HG02759 (cell line): ENCODE data around the gene NR5A2.
"Not testable (repeated sequence)": the region's sequence is repeated elsewhere in the genome, so short reads cannot be mapped to it uniquely, and the experiment has no call there.

ENCODE experiments used
- ATAC-seq: cut with Tn5 transposase; IDR thresholded peaks from one replicate; pipeline ENCODE4 v1.9.1; 2021; ENCODE audit warnings: mild to moderate bottlenecking, moderate library complexity; ENCODE audit not compliant: unreplicated experiment

Gene NR5A2

DNA sequence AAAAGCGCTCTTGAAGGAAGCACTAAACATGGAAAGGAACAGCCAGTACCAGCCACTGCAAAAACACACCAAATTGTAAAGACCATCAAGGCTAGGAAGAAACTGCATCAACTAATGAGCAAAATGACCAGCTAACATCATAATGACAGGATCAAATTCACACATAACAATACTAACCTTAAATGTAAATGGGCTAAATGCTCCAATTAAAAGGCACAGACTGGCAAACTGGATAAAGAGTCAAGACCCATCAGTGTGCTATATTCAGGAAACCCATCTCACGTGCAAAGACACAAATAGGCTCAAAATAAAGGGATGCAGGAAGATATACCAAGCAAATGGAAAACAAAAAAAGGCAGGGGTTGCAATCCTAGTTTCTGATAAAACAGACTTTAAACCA lies 159.8 kb downstream of the NR5A2 start:
- not testable (repeated sequence) for ATAC-seq

DNA sequence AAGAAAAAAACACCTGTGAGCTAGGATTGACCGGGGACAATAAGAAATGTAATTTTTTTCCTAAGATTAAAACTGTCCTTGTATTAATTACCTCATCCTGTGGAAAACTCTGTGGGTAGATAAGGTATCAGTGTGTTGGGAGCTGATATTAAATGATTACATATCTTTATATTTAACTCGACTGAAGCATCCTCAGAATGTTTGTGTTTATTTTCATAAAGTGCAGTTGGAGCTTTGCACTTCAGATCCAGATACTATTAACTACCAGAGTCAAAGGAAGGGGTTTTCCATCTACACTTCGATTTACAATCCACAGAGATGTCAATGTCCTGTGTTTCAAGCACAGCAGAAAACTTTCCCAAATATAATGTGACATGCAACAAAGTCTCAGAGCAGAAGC lies 164.5 kb downstream of the NR5A2 start:
- no peak for ATAC-seq

DNA sequence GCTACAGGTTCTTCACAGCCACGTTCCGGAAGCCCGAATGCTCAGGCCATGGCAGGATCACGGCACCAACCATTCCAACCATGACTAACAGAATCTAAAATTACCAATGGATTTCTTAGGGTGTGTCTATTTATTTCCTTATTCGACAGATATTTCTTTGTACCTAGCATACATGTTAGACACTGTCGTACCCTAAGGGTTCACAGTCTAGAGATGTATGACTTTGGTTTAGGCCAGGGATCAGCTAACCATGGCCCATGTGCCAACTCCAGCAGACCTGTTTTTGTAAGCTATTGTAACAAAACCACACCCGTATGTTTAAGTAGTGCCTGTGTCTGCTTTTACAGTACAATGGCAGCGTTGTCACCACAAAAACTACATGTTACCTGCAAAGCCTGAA lies 167.0 kb downstream of the NR5A2 start:
- no peak for ATAC-seq

DNA sequence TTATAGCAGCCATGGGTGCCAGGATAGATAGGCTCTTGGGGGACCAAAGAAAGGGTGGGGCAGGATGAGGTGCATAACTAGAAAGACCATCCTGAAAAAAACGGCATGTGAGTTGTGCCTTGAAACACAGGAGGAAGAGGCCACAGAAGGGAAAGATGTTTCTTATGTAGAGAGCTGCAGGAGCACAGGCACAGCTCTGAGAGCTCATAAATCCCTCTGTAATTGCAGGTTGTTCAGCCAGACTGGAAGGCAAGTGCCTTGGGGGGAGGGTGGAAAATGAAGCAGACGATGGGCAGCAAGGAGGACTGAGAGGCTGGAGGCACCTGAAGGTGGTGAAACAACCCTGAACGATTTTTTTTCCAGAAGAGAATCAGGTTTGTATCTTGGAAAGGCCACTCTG lies 170.7 kb downstream of the NR5A2 start:
- no peak for ATAC-seq

DNA sequence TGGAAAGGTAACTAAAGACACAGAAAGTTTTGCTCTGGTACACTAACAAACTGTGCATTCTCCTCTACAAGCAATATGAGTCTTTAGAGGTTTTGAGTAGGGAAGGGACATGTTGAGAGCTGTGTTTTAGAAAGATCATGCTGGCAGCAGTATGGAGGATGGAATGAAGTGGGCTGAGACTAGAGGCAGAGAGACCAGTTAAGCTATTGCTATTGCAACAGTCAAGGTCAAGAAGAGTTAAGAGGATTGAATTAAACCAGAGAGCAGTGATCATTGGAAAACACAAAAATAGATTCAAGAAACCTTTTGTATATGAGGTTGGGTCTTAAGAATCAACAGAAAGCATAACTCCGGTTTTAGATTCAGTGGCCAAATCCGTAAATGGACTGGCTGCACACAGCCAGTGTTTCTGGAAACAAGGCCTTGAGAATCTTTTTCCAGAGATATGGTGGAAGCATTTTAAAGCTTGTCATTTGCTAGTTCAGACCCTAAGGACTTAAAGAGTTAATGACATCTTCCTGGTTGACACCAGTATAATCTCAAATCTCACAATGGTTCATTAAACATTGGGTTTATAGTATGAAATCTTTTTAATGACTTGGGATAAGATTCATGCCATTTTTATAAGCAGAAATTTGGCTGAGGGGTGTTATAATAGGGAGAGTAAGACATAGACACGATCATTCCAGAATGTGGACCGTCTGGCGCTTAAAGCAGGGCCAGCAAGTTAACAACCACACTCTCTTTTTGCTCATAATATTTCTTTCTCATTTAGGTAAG lies 177.9 kb downstream of the NR5A2 start:
- no peak for ATAC-seq

DNA sequence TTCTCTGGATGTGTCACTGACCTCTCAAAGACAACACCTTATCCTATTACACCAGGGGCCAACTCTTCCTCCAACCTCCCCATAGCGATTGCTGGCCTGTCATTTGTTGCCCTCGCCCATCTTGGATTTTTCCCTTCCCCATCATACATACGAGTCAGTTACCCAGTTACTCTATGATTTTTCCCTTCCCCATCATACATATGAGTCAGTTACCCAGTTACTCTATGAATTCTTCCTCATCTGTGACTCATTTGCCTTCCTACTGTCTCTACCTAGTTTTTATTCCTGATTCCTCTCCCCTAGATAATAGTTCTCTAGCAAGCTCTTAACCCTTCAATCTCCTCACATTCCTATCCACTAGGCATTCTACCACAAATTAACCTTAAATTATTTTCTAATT lies 178.8 kb downstream of the NR5A2 start:
- ATAC-seq = no peak

DNA sequence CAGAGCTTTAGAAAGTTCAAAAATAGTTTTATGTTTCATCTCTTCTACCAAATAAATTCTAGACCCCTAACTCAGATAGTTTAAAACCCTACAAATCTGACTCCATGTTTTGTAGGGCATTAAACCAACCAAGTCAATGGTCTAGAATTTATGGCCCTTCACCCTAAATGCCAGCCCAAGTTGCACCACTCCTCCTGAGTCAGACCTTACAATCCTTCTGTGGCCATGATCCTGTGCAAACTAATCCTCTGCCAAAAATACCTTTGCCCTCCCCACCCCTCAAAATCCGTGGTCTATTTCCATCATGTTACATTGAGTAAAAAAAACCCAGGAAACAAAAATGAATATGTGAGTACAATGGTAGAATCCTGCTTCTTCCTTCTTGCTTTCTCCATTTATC lies 179.3 kb downstream of the NR5A2 start:
- ATAC-seq = no peak

DNA sequence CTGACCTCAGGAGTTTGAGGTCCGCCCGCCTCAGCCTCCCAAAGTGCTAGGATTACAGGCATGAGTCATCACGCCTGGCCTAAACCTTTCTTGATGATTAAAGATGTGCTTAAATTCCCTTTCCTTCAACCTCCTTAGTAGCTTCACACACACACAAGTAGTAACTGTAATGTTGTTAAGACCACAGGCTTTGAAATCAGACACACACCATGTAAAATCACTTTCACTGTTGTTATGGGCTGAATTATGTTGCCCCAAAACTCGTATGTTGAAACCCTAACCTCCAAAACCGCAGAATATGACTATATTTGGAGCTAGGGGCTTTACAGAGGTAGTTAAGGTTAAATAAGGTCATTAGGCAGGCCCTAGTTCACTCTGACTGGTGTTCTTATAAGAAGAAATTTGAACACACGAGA lies 180.2 kb downstream of the NR5A2 start:
- ATAC-seq = peak; percentile 92

DNA sequence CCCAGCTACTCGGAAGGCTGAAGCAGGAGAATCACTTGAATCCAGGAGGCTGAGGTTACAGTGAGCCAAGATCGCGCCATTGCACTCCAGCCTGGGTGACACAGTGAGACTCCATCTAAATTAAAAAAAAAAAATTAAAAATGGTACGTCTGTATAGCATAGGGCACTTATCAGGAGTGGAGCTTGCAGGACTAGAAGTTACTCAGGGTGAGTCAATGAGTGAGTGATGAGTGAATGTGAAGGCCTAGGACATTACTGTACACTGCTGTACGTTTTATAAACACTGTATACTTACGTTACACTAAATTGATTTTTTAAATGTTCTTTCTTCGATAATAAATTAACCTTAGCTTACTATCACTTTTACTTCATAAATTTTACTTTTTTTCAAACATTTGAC lies 183.6 kb downstream of the NR5A2 start:
- no peak for ATAC-seq

DNA sequence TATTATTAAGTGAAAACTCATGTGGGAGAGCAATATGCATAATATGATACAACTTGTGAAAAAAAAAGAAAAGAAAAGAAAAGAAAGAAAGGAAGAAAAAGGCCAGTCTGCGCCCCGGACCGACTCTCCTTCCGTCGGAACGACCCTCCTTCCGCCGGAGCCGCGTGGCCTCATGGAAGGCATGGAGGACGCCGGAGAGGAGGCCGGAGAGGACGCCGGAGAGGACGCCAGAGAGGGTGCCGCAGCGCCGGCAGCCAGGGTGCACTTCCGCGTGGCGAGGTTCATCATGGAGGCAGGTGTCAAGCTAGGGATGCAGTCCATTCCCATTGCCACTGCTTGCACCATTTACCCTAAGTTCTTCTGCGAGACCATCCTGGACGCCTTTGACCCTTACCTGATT lies 185.9 kb downstream of the NR5A2 start:
- ATAC-seq = no peak

DNA sequence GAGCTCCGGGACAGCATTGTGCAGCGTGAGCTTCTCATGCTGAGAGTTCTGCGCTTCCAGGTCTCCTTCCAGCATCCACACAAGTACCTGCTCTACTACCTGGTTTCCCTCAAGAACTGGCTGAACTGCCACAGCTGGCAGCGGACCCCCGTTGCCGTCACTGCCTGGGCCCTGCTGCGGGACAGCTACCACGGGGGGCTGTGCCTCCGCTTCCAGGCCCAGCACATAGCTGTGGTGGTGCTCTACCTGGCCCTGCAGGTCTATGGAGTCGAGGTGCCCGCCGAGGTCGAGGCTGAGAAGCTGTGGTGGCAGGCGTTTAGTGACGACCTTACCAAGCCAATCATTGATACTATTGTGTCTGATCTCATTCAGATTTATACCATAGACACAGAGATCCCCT lies 186.4 kb downstream of the NR5A2 start:
- no peak for ATAC-seq

DNA sequence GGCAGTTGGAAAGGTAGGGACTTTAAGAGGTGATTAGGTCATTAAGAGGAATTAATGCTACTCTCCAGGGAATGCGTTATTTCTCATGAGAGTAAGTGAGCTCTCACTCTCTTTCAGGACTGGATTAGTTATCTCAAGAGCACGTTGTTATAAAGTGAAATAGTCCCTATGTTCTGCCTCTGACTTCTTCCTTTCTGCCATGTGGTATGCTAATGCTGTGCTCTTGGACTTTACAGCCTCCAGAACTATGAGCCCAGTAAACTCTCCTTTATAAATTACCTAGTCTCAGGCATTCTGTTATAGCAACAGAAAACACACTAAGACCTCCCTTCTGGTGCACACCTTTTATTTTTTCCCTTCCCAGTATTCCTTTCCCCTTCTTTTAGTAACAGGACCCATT lies 187.8 kb downstream of the NR5A2 start:
- no peak for ATAC-seq

DNA sequence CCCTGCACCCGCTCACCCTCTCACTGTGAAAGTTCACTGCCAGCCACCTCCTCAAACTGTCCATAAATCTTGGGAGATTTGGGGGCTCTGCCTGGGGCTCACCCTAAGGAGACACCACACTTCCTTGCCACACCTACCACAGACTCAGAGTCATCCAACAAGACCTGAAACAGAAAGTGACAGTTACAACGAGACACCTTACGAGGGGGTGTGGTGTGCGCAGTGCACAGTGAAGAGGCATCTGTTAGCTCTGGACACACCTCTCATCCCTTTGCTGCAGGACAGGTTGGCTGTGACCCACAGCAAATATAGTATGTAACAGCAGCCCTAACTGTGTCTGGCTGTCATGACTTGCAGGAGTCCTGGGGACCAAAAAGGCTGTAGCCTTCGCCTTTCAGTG lies 190.2 kb downstream of the NR5A2 start:
- no peak for ATAC-seq

DNA sequence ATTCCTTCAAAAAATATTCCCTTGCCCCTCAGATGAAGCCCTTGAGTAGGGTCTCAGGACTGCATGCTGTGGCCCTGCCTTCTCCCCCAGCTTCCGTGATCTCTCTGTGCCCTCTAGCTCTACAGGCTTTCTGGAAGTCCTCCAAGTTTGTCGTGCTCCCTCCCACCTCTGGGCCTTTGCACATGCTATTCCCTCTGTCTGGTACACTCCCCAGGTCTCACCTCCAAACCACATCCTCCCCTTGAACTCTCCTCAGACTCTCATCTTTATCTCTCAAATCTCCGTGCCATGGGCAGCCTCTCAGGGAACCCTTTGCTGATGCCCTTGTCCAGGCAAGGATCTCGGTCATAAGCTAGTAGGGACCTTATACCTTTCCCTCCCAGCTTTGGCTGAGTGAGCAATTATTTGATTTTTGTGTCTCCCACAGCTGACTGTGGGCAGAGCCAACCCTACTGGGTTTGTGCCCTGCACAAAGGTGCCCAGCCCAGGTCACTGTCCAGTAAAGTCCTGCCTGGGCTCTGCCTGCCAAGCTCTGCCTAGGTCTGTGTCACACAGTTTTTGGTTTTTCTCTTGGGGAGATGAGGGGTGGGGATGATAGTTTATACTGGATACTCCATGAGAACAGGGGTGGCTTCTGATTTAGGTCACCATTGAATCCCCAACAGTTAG lies 194.2 kb downstream of the NR5A2 start:
- ATAC-seq = no peak

DNA sequence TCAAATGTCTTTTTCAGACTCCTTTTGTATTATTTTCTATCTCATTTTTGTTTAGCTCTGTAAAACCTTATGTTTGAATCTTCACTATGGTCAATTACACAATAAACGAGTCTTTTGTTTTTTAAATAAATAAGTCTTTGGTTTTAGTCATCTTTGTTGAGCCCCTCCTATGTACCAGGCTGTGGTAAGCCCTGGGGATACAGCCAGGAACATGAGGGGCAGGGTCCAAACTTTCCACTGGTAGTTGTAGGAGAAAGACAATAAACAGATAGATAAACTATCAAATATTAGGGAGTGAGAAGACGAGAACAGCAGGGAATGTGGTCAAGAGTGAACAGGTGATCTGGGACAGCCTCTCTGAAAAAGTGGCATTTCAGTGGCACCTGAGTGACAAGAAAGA lies 195.7 kb downstream of the NR5A2 start:
- no peak for ATAC-seq

DNA sequence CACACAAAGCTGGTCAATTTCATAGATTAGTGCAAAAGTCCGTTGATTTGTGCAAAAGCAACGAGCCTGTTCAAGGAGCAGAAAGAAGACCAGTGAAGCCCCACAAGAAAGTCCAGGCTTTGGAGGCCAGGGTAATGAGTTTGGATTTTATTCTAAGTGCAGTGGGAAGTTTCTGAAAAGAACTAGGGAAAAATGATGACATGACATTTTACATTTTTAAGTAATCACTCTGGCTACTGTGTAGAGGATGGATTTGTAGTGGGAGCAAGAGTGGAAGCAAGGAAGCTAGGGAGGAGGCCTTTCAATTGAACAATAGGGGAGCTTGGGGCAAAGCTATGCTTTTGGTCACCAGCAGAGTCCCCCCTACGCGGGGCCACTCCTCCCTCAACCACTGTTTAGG lies 196.1 kb downstream of the NR5A2 start:
- ATAC-seq = no peak

DNA sequence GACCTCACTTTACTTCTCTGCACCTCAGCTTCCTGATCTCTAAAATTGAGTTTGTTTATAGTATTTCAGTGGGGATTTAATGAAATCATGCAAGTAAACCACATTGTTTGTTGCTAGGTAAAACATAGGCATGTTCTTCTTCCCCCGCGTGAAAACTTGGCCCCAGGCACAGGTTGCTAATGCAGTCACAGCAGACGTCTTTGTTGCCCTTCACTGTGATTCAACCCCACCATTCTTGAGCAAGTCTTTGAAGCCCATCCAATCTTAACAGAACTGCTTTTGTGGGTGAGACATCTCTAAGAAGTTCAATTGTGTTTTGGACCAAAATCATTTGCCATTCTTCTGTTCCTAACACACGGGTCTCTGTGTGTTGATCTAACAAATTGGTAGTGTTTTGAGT lies 196.8 kb downstream of the NR5A2 start:
- no peak for ATAC-seq

DNA sequence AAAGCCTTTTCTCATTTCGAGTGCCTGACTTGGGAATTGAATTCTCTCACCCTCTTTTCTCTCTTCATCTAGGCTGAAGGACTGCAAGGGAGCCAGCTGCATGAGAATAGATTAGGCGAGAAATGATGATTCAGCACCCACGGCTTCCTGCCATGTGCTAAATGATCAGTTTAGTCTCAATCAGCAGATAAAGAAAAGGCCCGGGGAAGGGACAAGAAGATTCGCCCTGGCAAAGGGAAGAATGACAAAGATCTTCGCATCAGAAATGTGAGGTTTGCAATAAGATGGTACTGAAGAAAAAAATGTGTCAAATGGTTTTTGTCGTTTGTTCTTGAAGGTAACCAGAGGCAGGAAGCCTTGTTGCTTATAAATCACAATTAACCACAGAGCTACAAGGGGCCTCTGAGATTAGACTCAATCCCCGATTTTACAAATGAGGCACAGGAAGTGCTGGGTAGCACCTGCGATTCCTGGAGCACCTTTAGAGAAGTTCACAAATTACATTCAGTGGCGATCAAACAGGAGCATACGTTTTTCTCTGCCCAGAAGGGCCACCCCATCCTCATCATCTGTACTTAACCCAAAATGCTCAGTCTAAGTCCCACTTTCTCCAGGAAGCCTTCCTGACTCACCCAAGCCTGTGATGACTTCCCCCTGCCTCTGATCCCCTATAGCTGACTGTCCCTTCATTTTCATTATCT lies 198.9 kb downstream of the NR5A2 start:
- ATAC-seq = no peak

DNA sequence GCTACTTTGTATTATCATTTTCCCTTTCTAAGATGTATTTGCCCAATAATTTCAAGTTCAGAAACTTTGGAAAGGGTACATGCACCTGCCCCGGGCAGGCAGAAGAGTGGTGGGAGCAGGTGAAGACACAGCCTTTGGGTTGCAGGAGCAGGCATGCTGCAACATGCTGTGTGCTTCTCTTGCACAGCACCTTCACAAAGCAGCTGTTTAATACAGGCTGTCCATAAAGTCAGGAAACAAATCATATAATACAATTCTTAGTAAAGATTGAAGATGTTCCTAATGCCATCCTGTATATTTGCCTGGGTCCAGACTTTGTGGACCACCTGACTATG lies 199.4 kb downstream of the NR5A2 start:
- no peak for ATAC-seq
